ENCODE results near the gene TBC1D22A. TPM values are rescaled to one million over a fixed set of nuclear protein-coding genes. Genes with fewer than 3 reads are reported as not detected.

The TBC1D22A gene
- total RNA-seq, 1 donor from 2014 or later = 24.2 TPM

DNA sequence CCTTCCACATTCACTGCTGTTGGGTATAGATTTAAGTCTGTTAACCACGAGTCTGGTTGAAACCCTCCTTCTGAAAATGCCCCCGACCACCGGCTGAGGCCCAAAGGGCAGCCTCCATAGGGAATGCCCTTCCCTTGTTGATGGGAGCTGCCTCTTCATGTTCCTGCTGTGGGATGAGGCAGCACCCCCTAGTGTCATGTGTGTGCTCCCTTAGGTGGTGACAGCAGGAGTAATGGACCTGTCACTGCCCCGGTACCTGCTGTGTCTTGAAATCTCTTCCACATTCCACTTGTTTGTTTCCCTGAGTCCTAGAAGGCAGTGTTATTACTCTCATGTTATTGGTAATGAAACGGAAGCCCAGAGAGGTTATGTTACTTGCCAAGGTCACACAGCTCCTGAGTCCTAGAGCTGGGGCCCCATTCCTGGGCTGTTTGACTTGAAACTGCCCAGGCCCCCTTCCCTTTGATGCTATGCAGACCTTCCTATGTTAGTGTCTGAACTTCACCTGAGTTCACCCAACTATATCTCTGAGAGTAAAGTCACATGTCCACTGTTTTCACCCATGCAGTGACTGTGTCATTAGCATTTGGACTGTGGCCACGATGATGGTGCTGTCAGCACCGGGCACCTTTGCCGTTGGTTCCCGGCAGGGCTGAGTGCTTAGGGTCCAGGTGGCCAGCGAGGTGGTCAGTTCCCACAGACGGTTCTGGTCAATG, 234.3 kb downstream of the TBC1D22A start:
- H4K20me1 ChIP-seq (ENCODE audit: insufficient read depth, low read length) = peaks cover 30% of the 10 kb centered on the region
- Mint-ChIP-seq H3K4me1 (ENCODE audit: low read depth, unreplicated experiment) (peaks cover 2% of the 10 kb centered on the region), H3K36me3 (ENCODE audit: low read depth, unreplicated experiment) (peaks cover 12% of the 10 kb centered on the region), H3K27me3 (ENCODE audit: low read depth, unreplicated experiment) (no peaks in the 10 kb centered on the region), H3K4me3 (ENCODE audit: unreplicated experiment) (no peak overlapping the region), H3K9me3 (ENCODE audit: unreplicated experiment) (no peaks in the 10 kb centered on the region), H3K27ac (ENCODE audit: unreplicated experiment) (no peak overlapping the region)
- no peak for DNase-seq (ENCODE audit: low read depth)
- no peaks in the 10 kb centered on the region for H3K79me2 ChIP-seq (ENCODE audit: insufficient read depth, low read length)
- TF ChIP-seq EZH2 (IDR thresholded peaks at IDR 0.05; ENCODE audit: insufficient read depth, low read length) = no peak
- TF ChIP-seq, protein P1, sequence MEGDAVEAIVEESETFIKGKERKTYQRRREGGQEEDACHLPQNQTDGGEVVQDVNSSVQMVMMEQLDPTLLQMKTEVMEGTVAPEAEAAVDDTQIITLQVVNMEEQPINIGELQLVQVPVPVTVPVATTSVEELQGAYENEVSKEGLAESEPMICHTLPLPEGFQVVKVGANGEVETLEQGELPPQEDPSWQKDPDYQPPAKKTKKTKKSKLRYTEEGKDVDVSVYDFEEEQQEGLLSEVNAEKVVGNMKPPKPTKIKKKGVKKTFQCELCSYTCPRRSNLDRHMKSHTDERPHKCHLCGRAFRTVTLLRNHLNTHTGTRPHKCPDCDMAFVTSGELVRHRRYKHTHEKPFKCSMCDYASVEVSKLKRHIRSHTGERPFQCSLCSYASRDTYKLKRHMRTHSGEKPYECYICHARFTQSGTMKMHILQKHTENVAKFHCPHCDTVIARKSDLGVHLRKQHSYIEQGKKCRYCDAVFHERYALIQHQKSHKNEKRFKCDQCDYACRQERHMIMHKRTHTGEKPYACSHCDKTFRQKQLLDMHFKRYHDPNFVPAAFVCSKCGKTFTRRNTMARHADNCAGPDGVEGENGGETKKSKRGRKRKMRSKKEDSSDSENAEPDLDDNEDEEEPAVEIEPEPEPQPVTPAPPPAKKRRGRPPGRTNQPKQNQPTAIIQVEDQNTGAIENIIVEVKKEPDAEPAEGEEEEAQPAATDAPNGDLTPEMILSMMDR (IDR thresholded peaks at IDR 0.05; ENCODE audit: insufficient read depth, low read depth, low read length) = no peak
- H3K9ac ChIP-seq (ENCODE audit: low read length) = no peak overlapping the region
- no peak overlapping the region for H3K4me2 ChIP-seq (ENCODE audit: low read length)
- no peak overlapping the region for H3K4me3 ChIP-seq (ENCODE audit: insufficient read depth, low read depth, low read length)
- H2AFZ ChIP-seq (ENCODE audit: low read depth, low read length) = no peak overlapping the region
- no peak for FAIRE-seq
- no peaks in the 10 kb centered on the region for H3K27me3 ChIP-seq (ENCODE audit: insufficient read depth, low read length)
- H3K36me3 ChIP-seq (ENCODE audit: insufficient read depth, low read length) = no peaks in the 10 kb centered on the region
- H3K4me1 ChIP-seq (ENCODE audit: insufficient read depth, low read length) = no peaks in the 10 kb centered on the region
- no peaks in the 10 kb centered on the region for H3K9me3 ChIP-seq (ENCODE audit: insufficient read depth, low read depth, low read length)
- no peak overlapping the region for H3K27ac ChIP-seq (ENCODE audit: low read depth, low read length)

DNA sequence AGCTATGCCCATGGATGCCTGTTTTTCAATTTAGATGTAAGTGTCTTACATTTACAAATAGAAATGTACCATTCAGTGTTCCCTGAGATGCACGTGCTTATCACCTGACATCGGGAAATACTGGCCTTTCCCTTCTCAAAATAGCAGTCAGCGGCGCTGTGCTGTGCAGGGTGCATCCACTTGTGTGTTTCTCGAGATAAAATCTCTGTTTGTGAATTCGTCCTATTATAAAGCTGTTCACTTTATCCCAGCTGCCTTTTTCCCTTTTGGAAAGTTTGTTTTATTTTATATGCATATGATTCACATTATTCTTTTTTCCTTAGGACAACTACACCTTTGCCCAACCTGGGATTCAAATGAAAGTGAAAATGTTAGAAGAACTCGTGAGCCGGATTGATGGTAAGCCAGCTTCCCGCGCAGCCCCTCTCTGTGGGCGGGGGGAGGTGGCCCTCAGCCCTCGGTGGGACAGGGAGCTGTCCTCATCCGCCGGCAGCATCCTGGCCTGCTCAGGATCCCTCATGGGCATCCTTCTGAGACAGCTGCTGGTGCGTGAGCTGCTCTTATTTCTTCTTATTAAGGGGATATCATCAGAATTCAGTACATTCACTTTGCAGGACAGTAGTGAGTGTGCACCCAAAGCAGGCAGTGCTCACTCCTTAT, 235.0 kb downstream of the TBC1D22A start:
- Histone ChIP-seq H3K4me3 (ENCODE audit: insufficient read depth, low read depth, low read length) (no peak overlapping the region), H3K4me2 (ENCODE audit: low read length) (no peak overlapping the region), H3K79me2 (ENCODE audit: insufficient read depth, low read length) (no peaks in the 10 kb centered on the region), H4K20me1 (ENCODE audit: insufficient read depth, low read length) (peaks cover 30% of the 10 kb centered on the region), H3K9ac (ENCODE audit: low read length) (no peak overlapping the region), H3K4me1 (ENCODE audit: insufficient read depth, low read length) (no peaks in the 10 kb centered on the region), H2AFZ (ENCODE audit: low read depth, low read length) (no peak overlapping the region), H3K36me3 (ENCODE audit: insufficient read depth, low read length) (no peaks in the 10 kb centered on the region), H3K9me3 (ENCODE audit: insufficient read depth, low read depth, low read length) (no peaks in the 10 kb centered on the region), H3K27ac (ENCODE audit: low read depth, low read length) (no peak overlapping the region), H3K27me3 (ENCODE audit: insufficient read depth, low read length) (no peaks in the 10 kb centered on the region)
- H3K4me3 Mint-ChIP-seq (ENCODE audit: unreplicated experiment) = no peak overlapping the region
- H3K9me3 Mint-ChIP-seq (ENCODE audit: unreplicated experiment) = no peaks in the 10 kb centered on the region
- no peaks in the 10 kb centered on the region for H3K27me3 Mint-ChIP-seq (ENCODE audit: low read depth, unreplicated experiment)
- peaks cover 10% of the 10 kb centered on the region for H3K36me3 Mint-ChIP-seq (ENCODE audit: low read depth, unreplicated experiment)
- H3K27ac Mint-ChIP-seq (ENCODE audit: unreplicated experiment) = no peak overlapping the region
- TF ChIP-seq EZH2 (IDR thresholded peaks at IDR 0.05; ENCODE audit: insufficient read depth, low read length) = no peak
- TF ChIP-seq, protein P1 (IDR thresholded peaks at IDR 0.05; ENCODE audit: insufficient read depth, low read depth, low read length) = no peak
- peaks cover 2% of the 10 kb centered on the region for H3K4me1 Mint-ChIP-seq (ENCODE audit: low read depth, unreplicated experiment)
- FAIRE-seq (no peak), DNase-seq (ENCODE audit: low read depth) (no peak)

DNA sequence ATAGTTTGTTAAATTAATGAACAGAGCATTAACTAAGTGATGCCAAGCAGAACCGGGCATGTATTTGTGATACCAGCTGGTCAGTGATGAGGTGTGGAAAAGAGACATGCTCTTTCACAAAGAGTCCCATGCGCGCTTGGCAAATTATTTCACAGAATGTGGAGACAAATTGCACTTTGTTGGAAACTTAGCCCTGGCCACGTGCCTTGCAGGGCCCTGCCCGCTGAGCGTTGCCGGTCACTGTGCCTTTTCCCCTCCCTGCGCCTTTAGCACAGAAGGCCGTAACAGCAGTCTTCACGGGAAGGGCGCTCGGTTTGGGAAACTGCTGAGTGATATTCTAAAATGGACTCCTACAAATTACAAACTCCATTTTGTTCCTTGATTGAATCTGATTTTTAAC, 235.9 kb downstream of the TBC1D22A start:
- H3K4me1 ChIP-seq (ENCODE audit: insufficient read depth, low read length) = no peaks in the 10 kb centered on the region

More for the DNA sequence above, 235.9 kb downstream of the TBC1D22A start:
- Histone ChIP-seq H3K27me3 (ENCODE audit: insufficient read depth, low read length) (no peaks in the 10 kb centered on the region), H3K9ac (ENCODE audit: low read length) (no peak overlapping the region), H3K4me2 (ENCODE audit: low read length) (no peak overlapping the region), H3K27ac (ENCODE audit: low read depth, low read length) (no peak overlapping the region), H2AFZ (ENCODE audit: low read depth, low read length) (no peak overlapping the region), H3K36me3 (ENCODE audit: insufficient read depth, low read length) (no peaks in the 10 kb centered on the region), H4K20me1 (ENCODE audit: insufficient read depth, low read length) (peaks cover 24% of the 10 kb centered on the region), H3K4me3 (ENCODE audit: insufficient read depth, low read depth, low read length) (no peak overlapping the region), H3K79me2 (ENCODE audit: insufficient read depth, low read length) (no peaks in the 10 kb centered on the region), H3K9me3 (ENCODE audit: insufficient read depth, low read depth, low read length) (no peaks in the 10 kb centered on the region)
- no peak for TF ChIP-seq EZH2 (IDR thresholded peaks at IDR 0.05; ENCODE audit: insufficient read depth, low read length)
- TF ChIP-seq, protein P1 (IDR thresholded peaks at IDR 0.05; ENCODE audit: insufficient read depth, low read depth, low read length) = no peak
- H3K9me3 Mint-ChIP-seq (ENCODE audit: unreplicated experiment) = no peaks in the 10 kb centered on the region
- no peak overlapping the region for H3K27ac Mint-ChIP-seq (ENCODE audit: unreplicated experiment)
- FAIRE-seq (no peak), DNase-seq (ENCODE audit: low read depth) (no peak)
- H3K4me1 Mint-ChIP-seq (ENCODE audit: low read depth, unreplicated experiment) = peaks cover 2% of the 10 kb centered on the region
- H3K36me3 Mint-ChIP-seq (ENCODE audit: low read depth, unreplicated experiment) = peaks cover 10% of the 10 kb centered on the region
- H3K4me3 Mint-ChIP-seq (ENCODE audit: unreplicated experiment) = no peak overlapping the region
- no peaks in the 10 kb centered on the region for H3K27me3 Mint-ChIP-seq (ENCODE audit: low read depth, unreplicated experiment)

All from astrocyte (in vitro differentiated cells and primary cell).